ENCODE results near the gene TLE1. TPM values are rescaled to one million over a fixed set of nuclear protein-coding genes. Genes with fewer than 3 reads are reported as not detected.
A peak's percentile ranks its signal among the peaks of the same experiment; 100 is the strongest.

The TLE1 gene
- total and polyA plus RNA-seq, 2 of the 4 experiments (the other 2 are of a cell fraction), result 36.0 to 51.0 TPM

DNA sequence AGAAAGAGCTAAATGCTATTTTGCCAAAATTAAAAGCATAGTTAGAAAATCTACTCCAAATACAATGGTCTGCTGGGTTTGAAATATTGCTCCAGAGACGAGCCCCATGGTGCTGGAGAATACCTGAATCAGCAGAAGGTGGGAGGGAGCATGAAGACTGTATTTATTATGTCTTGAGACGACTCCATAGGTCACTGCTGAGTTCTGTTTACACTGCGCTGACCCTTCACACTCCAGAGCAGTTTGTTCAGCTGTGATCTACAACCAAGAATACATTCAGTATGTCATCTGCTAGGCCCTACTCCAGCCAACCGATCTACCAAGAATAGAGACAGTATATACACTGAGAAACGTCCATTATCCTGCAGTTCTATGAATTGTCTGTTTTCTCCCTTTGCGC, 150.5 kb downstream of the TLE1 start:
- BruUV-seq (replicated peaks), result no TSS peak
- Histone ChIP-seq H3K4me3 (ENCODE audit: insufficient read depth, low read depth, low read length) (no peak overlapping the region), H3K27me3 (ENCODE audit: control insufficient read depth, insufficient read depth, low read length) (no peaks in the 10 kb centered on the region), H3K4me1 (ENCODE audit: control insufficient read depth, insufficient read depth, low read length) (no peaks in the 10 kb centered on the region; the same call in 1 of the 2 replicates), H4K8ac (ENCODE audit: low read depth in 2 of 2, low read length in 2 of 2) (no peak overlapping the region), H3K36me3 (ENCODE audit: control insufficient read depth, insufficient read depth, low read length) (no peaks in the 10 kb centered on the region), H2BK120ac (ENCODE audit: low read depth, low read length) (no peak overlapping the region), H3K4ac (ENCODE audit: low read depth, low read length) (no peak overlapping the region), H4K5ac (ENCODE audit: low read depth, low read length) (no peak overlapping the region), H4K91ac (ENCODE audit: insufficient read depth, low read depth, low read length) (no peak overlapping the region), H3K9me3 (ENCODE audit: control insufficient read depth, insufficient read depth, low read length) (no peaks in the 10 kb centered on the region), H3K4me2 (ENCODE audit: low read depth, low read length) (no peak overlapping the region), H3K27ac (ENCODE audit: insufficient read depth, low read length) (no peak overlapping the region), H3K9me1 (ENCODE audit: insufficient read depth, low read length) (peaks cover 3% of the 10 kb centered on the region; the same call in 1 of the 2 replicates), H3K18ac (ENCODE audit: low read depth, low read length) (no peak overlapping the region), H2BK5ac (ENCODE audit: low read depth, low read length, poor library complexity, severe bottlenecking) (no peak overlapping the region), H2AFZ (replicated peaks; ENCODE audit: low read length, poor library complexity) (no peak overlapping the region), H2BK15ac (ENCODE audit: low read depth, low read length) (no peak overlapping the region), H3K23ac (ENCODE audit: low read depth, low read length) (no peak overlapping the region), H2AK5ac (ENCODE audit: low read depth, low read length) (no peak overlapping the region), H3K79me1 (ENCODE audit: low read depth in 1 of 2, low read length in 2 of 2) (no peaks in the 10 kb centered on the region), H3K9ac (ENCODE audit: low read depth, low read length) (no peak overlapping the region), H3K14ac (replicated peaks; ENCODE audit: low read depth, low read length) (no peak overlapping the region), H2AK9ac (replicated peaks; ENCODE audit: low read depth, low read length, poor library complexity) (no peak overlapping the region), H3K56ac (ENCODE audit: extremely low read depth, insufficient read depth, low read length) (no peak overlapping the region), H4K20me1 (ENCODE audit: insufficient read depth, low read length) (no peaks in the 10 kb centered on the region), H2BK20ac (ENCODE audit: low read depth, low read length) (no peak overlapping the region)
- DNase-seq, result peak; percentile 28
- POLR2A ChIA-PET (ENCODE audit: unreplicated experiment), result no interaction called here
- dilution Hi-C loops (cut with HindIII; ENCODE audit: low sequenced_read_pairs, unreplicated experiment) (no loop called here), intact Hi-C loops (cut with micrococcal nuclease) (no loop called here), in situ Hi-C loops (cut with MboI; ENCODE audit: low sequenced_read_pairs) (loop anchor here (25.0 kb wide), 1 partner anchor 1073 kb away; no protein-coding TSS in a partner anchor)
- no peak for TF ChIP-seq USF2 (IDR thresholded peaks at IDR 0.05; ENCODE audit: low read depth, low read length)
- no peak for TF ChIP-seq SMC3 (IDR thresholded peaks at IDR 0.05; ENCODE audit: low read depth, low read length)
- no peak for TF ChIP-seq RCOR1 (IDR thresholded peaks at IDR 0.05; ENCODE audit: insufficient replicate concordance, low read length)
- TF ChIP-seq MXI1 (IDR thresholded peaks at IDR 0.05; ENCODE audit: borderline replicate concordance, low read depth, low read length), result no peak
- CTCF ChIA-PET, result no interaction called here
- WGBS, 2 experiments (ENCODE audit: extremely low coverage in 2 of 2, insufficient read length in 1 of 2), result 83% methylated on average over 1 of the region's 6 CpGs; no CpG with 5 or more reads in 1 of the 2 experiments
- ATAC-seq (ENCODE audit: low read depth), result no peak

Measured in IMR-90 (cell line).